Coronary artery (tissue), 2 donors: ENCODE data around the gene CFAP53.

Experiments
- DNase-seq: peaks from one replicate; pipeline ENCODE4 v3.0.0-alpha.2; 2017; ENCODE audit warnings: low spot score
- H3K27ac ChIP-seq, 2 donors: fragments of 200-600 bp; sonication (generic); one replicate each; pipeline ENCODE4 v1.5.1; 2016 to 2019
- H3K4me3 ChIP-seq: fragments of 200-600 bp; sonication (generic); 2 replicates; pipeline ENCODE4 v1.5.1; 2016; ENCODE audit warnings: mild to moderate bottlenecking, moderate library complexity
- CTCF ChIP-seq: fragments of 200-600 bp; sonication (generic); IDR thresholded peaks from one replicate; pipeline ENCODE4 v1.5.1; 2019; ENCODE audit warnings: antibody characterized with exemption

Gene CFAP53

GRCh38 chr18:50287028-50287440 lies 20.7 kb upstream of the CFAP53 start:
- Histone ChIP-seq H3K27ac (peak overlapping the region; percentile 81 to 93), H3K4me3 (peak overlapping the region; percentile 77)
- DNase-seq: no peak
- TF ChIP-seq CTCF: no peak

DNA sequence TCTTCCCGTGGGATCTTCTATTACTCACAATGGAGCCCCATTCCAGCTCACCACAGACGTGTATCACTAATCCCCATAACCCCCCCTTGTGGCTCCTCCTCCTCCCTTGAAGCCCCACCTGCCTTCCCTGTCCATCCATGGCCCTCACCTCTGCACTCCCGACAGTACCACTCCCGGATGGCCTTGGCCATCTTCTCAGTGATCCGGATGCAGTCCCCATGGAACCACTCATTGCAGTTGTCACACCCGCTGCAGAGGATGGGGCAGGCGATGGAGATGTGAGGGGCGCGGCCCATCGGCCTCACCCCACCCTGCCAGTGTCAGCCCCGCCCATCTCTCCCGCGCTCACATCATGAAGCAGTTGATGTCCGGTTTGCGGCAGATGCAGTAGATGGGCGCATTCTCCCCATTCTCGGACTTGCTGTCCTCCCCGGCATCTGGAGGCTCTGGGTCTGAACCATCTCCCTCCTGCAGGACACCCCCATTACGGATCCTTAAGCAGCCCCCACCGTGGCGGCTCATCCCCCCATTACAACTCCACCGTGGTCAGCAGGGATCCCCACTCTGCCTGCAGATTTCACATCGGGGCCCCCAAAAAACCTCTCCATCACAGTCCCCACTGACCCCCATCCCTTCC lies 20.2 kb upstream of the CFAP53 start:
- no peak for DNase-seq
- no peak for TF ChIP-seq CTCF
- Histone ChIP-seq H3K4me3 (peak overlapping the region; percentile 77), H3K27ac (peak overlapping the region; percentile 81 to 93)

GRCh38 chr18:50285631-50286321 lies 19.5 kb upstream of the CFAP53 start:
- TF ChIP-seq CTCF: no peak
- Histone ChIP-seq H3K4me3 (no peak overlapping the region), H3K27ac (no peak overlapping the region)
- no peak for DNase-seq

- no peak overlapping the region for H3K27ac ChIP-seq
- no peak for TF ChIP-seq CTCF
- H3K4me3 ChIP-seq: no peak overlapping the region
- no peak for DNase-seq
Observed at GRCh38 chr18:50285071-50285470, 18.8 kb upstream of the CFAP53 start.

- TF ChIP-seq CTCF: no peak
- Histone ChIP-seq H3K27ac (no peak overlapping the region), H3K4me3 (no peak overlapping the region)
- DNase-seq: no peak
Observed at GRCh38 chr18:50284255-50284885, 18.1 kb upstream of the CFAP53 start.

DNA sequence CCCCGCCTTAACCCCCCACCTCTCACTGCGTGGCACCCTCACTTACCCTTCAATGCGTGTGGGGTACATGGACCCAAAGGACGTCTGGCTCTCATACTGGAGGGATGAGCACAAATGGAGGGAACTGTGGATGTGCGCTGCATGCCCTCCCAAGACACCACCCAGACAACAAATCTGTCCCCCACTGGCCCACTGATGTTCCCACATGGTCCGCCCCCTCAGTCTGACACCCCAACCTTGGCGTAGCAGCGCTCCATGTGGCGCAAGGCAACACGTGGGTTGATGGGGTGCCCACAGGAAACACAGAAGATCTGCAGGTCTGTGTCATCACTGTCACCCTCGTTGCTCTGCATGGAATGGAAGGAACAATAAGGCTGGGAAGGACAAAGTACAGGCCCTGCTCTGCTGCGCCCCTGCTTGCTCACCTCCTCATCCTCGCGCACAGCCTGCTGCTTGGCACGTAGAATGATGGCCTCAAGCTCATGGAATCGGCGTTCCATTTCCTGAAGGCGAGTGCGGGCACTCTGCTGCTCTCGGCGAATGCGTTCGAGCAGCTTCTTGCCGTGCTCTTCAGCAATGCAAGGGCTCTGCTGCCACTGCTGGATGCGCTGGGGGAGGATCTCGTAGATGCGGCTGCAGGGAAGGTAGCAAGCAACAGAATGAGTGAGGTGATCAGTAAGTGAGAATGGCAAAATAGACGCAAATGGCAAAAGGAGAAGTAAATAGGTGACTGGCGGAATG lies 17.3 kb upstream of the CFAP53 start:
- DNase-seq: no peak
- no peak for TF ChIP-seq CTCF
- H3K4me3 ChIP-seq: no peak overlapping the region
- H3K27ac ChIP-seq: no peak overlapping the region
